Fibroblast of mammary gland (primary cell): ENCODE results near the gene DCP2.

Experiments used
- DNase-seq: peaks from one replicate; pipeline ENCODE4 v3.0.0-alpha.2; 2010; ENCODE audit warnings: low read depth
- H3K4me3 ChIP-seq: 2 replicates; pipeline ENCODE4 v1.5.1; 2011; ENCODE audit warnings: low read depth, mild to moderate bottlenecking, low read length, moderate library complexity; ENCODE audit not compliant: control insufficient read depth
- CTCF ChIP-seq: conservative IDR thresholded peaks from 2 replicates; pipeline ENCODE4 v1.5.1; 2011; ENCODE audit warnings: low read depth, low read length, inconsistent platforms; ENCODE audit not compliant: control insufficient read depth, insufficient read depth

DCP2 gene

DNA sequence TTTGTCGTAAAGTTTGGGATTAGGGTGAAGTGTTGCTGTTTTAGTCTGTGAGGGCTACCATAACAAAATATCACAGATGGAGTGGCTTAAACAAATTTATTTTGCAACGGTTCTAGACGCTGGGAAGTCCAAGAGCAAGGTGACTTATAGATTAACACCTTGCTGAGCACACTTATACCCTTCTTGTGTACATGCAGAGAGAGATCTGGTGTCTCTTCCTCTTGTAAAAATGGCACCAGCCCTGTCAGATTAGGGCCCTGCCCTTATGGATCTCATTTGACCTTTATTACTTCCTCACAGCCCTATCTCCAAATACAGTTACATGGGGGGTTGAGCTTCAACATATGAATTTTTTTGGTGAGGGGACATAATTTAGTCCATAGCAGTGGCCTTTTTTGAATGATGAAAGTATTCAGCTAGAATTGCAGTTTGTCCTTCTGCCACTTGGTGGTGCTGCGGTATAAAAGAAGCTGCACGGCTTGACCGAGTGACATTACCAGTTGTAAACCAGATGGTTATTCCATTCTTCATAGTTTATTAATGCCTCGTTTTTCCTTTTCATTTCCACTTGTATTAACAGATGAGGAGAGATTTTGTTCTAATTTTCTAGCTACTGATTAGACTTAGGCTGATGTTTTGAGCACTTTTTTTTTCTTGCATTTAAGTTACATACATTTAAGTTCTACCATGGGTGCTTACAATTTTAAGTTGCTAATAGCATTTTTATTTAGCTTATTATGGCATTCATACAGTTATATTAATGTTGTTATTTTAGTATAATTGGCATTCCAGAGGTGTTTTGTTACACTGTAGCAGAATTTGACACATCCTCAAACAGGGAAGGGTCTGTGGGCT, 19.4 kb downstream of the DCP2 start:
- TF ChIP-seq CTCF: peak; percentile 92
- DNase-seq: peak; percentile 75
- no peak overlapping the region for H3K4me3 ChIP-seq

GRCh38 chr5:112996830-112997374, 20.3 kb downstream of the DCP2 start:
- no peak overlapping the region for H3K4me3 ChIP-seq
- DNase-seq: no peak
- TF ChIP-seq CTCF: no peak

DNA sequence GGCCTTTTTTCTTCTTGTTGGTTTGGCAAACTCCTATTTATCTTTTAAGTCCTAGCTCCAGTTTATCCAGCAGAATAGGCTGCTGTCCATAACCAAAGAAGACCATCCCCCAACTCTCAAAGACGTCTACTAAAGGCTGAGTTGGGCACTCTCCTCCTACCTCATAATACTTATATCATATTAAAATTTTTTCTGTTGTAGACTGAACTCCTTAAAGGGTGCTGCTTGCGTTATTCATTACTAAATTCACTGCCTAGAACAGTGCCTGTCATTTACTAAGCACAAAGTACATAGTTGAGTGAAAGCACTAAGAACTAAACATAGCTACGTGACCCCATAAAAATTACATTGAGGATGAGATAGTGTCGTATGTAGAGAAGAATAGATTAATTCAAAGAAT, 21.7 kb downstream of the DCP2 start:
- DNase-seq: no peak
- no peak for TF ChIP-seq CTCF
- no peak overlapping the region for H3K4me3 ChIP-seq

GRCh38 chr5:113000466-113000865, 23.9 kb downstream of the DCP2 start:
- no peak overlapping the region for H3K4me3 ChIP-seq
- DNase-seq: peak; percentile 43
- TF ChIP-seq CTCF: no peak

- H3K4me3 ChIP-seq: no peak overlapping the region
- DNase-seq: no peak
- TF ChIP-seq CTCF: no peak
Measured at GRCh38 chr5:113002423-113002822, 25.8 kb downstream of the DCP2 start.

DNA sequence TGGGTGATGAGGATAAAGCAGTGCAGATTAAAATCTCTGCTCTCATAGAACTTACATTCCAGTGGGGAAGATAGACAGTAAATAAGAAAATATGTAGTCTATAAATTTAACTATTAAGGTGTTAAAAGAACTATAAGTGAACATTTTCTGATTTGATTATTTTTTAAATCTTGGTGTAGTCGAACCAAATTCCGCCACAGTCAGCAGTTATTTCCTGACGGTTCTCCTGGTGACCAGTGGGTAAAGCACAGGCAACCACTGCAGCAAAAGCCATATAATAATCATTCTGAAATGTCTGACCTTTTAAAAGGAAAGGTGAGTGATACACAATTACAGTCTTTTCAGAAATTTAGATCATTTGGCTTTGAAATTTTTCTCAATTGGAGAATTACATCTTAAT, 27.2 kb downstream of the DCP2 start:
- no peak overlapping the region for H3K4me3 ChIP-seq
- DNase-seq: no peak
- TF ChIP-seq CTCF: no peak
